Liver (tissue), 9 donors: ENCODE measurements around the gene NPPA. TPM values are rescaled to one million over a fixed set of nuclear protein-coding genes. Genes with fewer than 3 reads are reported as not detected.

Experiments used
- DNase-seq: peaks from one replicate; pipeline ENCODE4 v3.0.0-alpha.2; 2017; ENCODE audit warnings: low spot score
- H3K27ac ChIP-seq, 2 donors: one replicate each; pipeline ENCODE4 v1.7.0; 2013; ENCODE audit warnings: inconsistent platforms in 2 of 2, low read length in 2 of 2, control low read depth in 1 of 2, low read depth in 1 of 2, mild to moderate bottlenecking in 1 of 2
- H3K27me3 ChIP-seq, 4 donors: one replicate each; pipeline versions ENCODE4 v1.6.1 to v1.7.0; 2013; ENCODE audit warnings: low read length in 3 of 4, inconsistent platforms in 1 of 4, mild to moderate bottlenecking in 1 of 4, moderate library complexity in 1 of 4; ENCODE audit not compliant: control insufficient read depth in 4 of 4, insufficient read depth in 4 of 4
- H3K36me3 ChIP-seq, 4 donors: one replicate each; pipeline versions ENCODE4 v1.6.1 to v1.7.0; 2013; ENCODE audit warnings: low read length in 3 of 4, mild to moderate bottlenecking in 3 of 4, low read depth in 1 of 4, moderate library complexity in 1 of 4; ENCODE audit not compliant: control insufficient read depth in 4 of 4, insufficient read depth in 3 of 4
- H3K4me1 ChIP-seq, 4 donors: one replicate each; pipeline versions ENCODE4 v1.6.1 to v1.7.0; 2013; ENCODE audit warnings: low read length in 3 of 4, mild to moderate bottlenecking in 3 of 4, moderate library complexity in 1 of 4; ENCODE audit not compliant: control insufficient read depth in 4 of 4, insufficient read depth in 4 of 4
- H3K4me3 ChIP-seq, 3 donors: one replicate each; pipeline versions ENCODE4 v1.6.1 to v1.7.0; 2013; ENCODE audit warnings: low read length in 3 of 3, control low read depth in 1 of 3, low read depth in 1 of 3, mild to moderate bottlenecking in 1 of 3
- H3K9ac ChIP-seq, 2 donors: one replicate each; pipeline ENCODE4 v1.7.0; 2013; ENCODE audit warnings: low read length in 2 of 2, mild to moderate bottlenecking in 2 of 2, moderate library complexity in 2 of 2, control low read depth in 1 of 2, low read depth in 1 of 2
- H3K9me3 ChIP-seq, 4 donors: one replicate each; pipeline versions ENCODE4 v1.6.1 to v1.7.0; 2013; ENCODE audit warnings: low read length in 3 of 4; ENCODE audit not compliant: control insufficient read depth in 4 of 4
- CTCF ChIP-seq: fragments of 150-350 bp; IDR thresholded peaks from 2 replicates; pipeline ENCODE4 v1.5.1; 2017; ENCODE audit warnings: improper control_type of control experiment, low read depth, low read length; ENCODE audit not compliant: missing input control
- EGR1 ChIP-seq, 2 donors: IDR thresholded peaks; 2 replicates each; pipeline ENCODE4 v1.6.1; 2016 to 2018; ENCODE audit warnings: antibody characterized with exemption in 2 of 2, low read depth in 2 of 2
- FOXA1 ChIP-seq: IDR thresholded peaks from 2 replicates; pipeline ENCODE4 v1.6.1; 2016; ENCODE audit warnings: antibody characterized with exemption
- FOXA2 ChIP-seq: IDR thresholded peaks from 2 replicates; pipeline ENCODE4 v1.6.1; 2016; ENCODE audit warnings: antibody characterized with exemption
- GABPA ChIP-seq, 2 donors: IDR thresholded peaks in 1 of 2; conservative IDR thresholded peaks in 1 of 2; 2 replicates each; pipeline ENCODE4 v1.6.1; 2016; ENCODE audit warnings: antibody characterized with exemption in 2 of 2, mild to moderate bottlenecking in 1 of 2, moderate library complexity in 1 of 2
- HNF4A ChIP-seq, 2 donors: conservative IDR thresholded peaks; 2 replicates each; pipeline ENCODE4 v1.6.1; 2016; ENCODE audit warnings: antibody characterized with exemption in 2 of 2, mild to moderate bottlenecking in 2 of 2
- HNF4G ChIP-seq: IDR thresholded peaks from 2 replicates; pipeline ENCODE4 v1.6.1; 2016; ENCODE audit warnings: antibody characterized with exemption
- JUND ChIP-seq, 2 donors: IDR thresholded peaks; 2 replicates each; pipeline ENCODE4 v1.6.1; 2016; ENCODE audit warnings: antibody characterized with exemption in 2 of 2
- NR2F2 ChIP-seq: IDR thresholded peaks from 2 replicates; pipeline ENCODE4 v1.6.1; 2016; ENCODE audit warnings: antibody characterized with exemption
- RAD21 ChIP-seq, 2 donors: IDR thresholded peaks; 2 replicates each; pipeline ENCODE4 v1.6.1; 2016; ENCODE audit warnings: antibody characterized with exemption in 2 of 2, mild to moderate bottlenecking in 2 of 2
- RXRA ChIP-seq, 2 donors: IDR thresholded peaks; 2 replicates each; pipeline ENCODE4 v1.6.1; 2017 to 2018; ENCODE audit warnings: antibody characterized with exemption in 2 of 2, mild to moderate bottlenecking in 1 of 2
- SP1 ChIP-seq: IDR thresholded peaks from 2 replicates; pipeline ENCODE4 v1.6.1; 2018; ENCODE audit warnings: antibody characterized with exemption, mild to moderate bottlenecking
- YY1 ChIP-seq: IDR thresholded peaks from 2 replicates; pipeline ENCODE4 v1.6.1; 2016; ENCODE audit warnings: antibody characterized with exemption, mild to moderate bottlenecking
- ZBTB33 ChIP-seq: IDR thresholded peaks from 2 replicates; pipeline ENCODE4 v1.6.1; 2016; ENCODE audit warnings: antibody characterized with exemption
- WGBS: extraction: QIAGEN DNeasy Blood & Tissue Kit; methylation state at CpG from one replicate; pipeline ENCODE4 v1.1.7; 2013; 5-methylcytosine and 5-hydroxymethylcytosine counted together
- polyA plus RNA-seq, 2 donors: library from polyadenylated mRNA; stranded (reverse) in 1 of 2; unstranded in 1 of 2; fragments of 200-250 nt in 1 of 2; fragments of >200 nt in 1 of 2; fragmentation: Nextera tagmentation in 1 of 2; extraction: Ambion mirVana in 1 of 2; gene quantifications; one replicate each; pipeline versions ENCODE4 v1.2.1 to v1.2.3, GENCODE V29; 2013 to 2015
- total RNA-seq, 2 donors: library from RNA; depleted of rRNA; stranded (reverse); fragments of >200 nt; gene quantifications; one replicate each; pipeline ENCODE4 v1.2.3, GENCODE V29; 2014
- TF ChIP-seq, protein P1 (sequence below): IDR thresholded peaks from 2 replicates; pipeline ENCODE4 v1.6.1; 2016; ENCODE audit warnings: antibody characterized with exemption, mild to moderate bottlenecking
- TF ChIP-seq, protein P2 (sequence below): IDR thresholded peaks from 2 replicates; pipeline ENCODE4 v1.6.1; 2016; ENCODE audit warnings: antibody characterized with exemption
- donor health status: healthy.
- donor health status: healthy.
- donor health status: healthy.
- donor health status: healthy.
- donor health status: healthy.

NPPA gene
- total and polyA plus RNA-seq, 4 donors, result 0.12 TPM; not detected in 3

DNA sequence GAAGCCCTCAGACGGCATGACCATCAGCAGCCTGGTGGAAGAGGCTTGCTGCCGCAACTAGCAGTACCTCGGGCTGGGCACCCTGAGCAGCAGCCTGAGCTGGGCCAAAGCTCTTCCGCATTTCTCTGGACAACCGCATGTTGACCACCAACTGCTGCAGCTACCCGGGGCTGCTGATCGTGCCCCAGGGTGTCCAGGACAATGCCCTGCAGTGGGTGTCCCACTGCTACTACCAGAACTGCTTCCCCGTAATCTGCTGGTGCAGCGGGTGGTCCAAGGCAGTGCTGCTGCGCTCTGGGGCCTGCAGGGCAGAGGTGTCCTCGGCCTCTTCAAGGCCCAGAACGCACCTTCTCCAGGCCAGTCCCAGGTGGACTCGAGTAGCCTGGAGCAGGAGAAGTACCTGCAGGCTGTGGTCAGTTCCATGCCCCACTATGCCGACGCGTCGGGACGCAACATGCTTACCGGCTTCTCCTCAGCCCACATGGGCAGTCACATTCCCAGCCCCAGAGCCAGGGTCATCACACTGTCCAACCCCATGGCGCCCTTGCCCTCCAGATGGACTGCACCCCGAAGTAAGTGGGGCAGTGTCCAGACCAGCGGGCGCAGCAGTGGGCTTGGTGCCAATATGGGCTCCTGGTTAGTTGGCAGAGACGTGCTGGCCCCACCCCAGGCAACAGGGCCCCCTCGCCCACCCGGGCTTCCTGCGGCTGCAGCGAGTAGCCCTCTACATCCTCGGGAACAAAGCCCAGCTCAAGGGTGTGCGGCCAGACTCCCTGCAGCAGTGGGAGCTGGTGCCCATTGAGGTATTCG, 30.7 kb upstream of the NPPA start (continued):
- TF ChIP-seq, protein P1, sequence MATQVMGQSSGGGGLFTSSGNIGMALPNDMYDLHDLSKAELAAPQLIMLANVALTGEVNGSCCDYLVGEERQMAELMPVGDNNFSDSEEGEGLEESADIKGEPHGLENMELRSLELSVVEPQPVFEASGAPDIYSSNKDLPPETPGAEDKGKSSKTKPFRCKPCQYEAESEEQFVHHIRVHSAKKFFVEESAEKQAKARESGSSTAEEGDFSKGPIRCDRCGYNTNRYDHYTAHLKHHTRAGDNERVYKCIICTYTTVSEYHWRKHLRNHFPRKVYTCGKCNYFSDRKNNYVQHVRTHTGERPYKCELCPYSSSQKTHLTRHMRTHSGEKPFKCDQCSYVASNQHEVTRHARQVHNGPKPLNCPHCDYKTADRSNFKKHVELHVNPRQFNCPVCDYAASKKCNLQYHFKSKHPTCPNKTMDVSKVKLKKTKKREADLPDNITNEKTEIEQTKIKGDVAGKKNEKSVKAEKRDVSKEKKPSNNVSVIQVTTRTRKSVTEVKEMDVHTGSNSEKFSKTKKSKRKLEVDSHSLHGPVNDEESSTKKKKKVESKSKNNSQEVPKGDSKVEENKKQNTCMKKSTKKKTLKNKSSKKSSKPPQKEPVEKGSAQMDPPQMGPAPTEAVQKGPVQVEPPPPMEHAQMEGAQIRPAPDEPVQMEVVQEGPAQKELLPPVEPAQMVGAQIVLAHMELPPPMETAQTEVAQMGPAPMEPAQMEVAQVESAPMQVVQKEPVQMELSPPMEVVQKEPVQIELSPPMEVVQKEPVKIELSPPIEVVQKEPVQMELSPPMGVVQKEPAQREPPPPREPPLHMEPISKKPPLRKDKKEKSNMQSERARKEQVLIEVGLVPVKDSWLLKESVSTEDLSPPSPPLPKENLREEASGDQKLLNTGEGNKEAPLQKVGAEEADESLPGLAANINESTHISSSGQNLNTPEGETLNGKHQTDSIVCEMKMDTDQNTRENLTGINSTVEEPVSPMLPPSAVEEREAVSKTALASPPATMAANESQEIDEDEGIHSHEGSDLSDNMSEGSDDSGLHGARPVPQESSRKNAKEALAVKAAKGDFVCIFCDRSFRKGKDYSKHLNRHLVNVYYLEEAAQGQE, result no peak
- TF ChIP-seq HNF4G (no peak), FOXA2 (no peak), HNF4A (conservative IDR thresholded peaks at IDR 0.05) (no peak), SP1 (no peak), GABPA (IDR thresholded peaks at IDR 0.05 in 1 of 2, conservative IDR thresholded peaks at IDR 0.05 in 1 of 2) (no peak), FOXA1 (no peak)

- H3K36me3 ChIP-seq, result no peaks in the 10 kb centered on the region
- peaks cover 0 to 3% (median 0%) of the 10 kb centered on the region in 4 donors for H3K4me1 ChIP-seq
- TF ChIP-seq HNF4G, result no peak
- TF ChIP-seq YY1, result no peak
- TF ChIP-seq, protein P1, result no peak
- no peak for TF ChIP-seq ZBTB33
- TF ChIP-seq GABPA (IDR thresholded peaks at IDR 0.05 in 1 of 2, conservative IDR thresholded peaks at IDR 0.05 in 1 of 2), result no peak
- TF ChIP-seq, protein P2, sequence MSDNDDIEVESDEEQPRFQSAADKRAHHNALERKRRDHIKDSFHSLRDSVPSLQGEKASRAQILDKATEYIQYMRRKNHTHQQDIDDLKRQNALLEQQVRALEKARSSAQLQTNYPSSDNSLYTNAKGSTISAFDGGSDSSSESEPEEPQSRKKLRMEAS, result no peak
- no peak for TF ChIP-seq RAD21 (IDR thresholded peaks at IDR 0.05)
- no peak for TF ChIP-seq RXRA (IDR thresholded peaks at IDR 0.05)
- TF ChIP-seq EGR1 (IDR thresholded peaks at IDR 0.05; ENCODE audit: low read depth in 2 of 2), result no peak
- no peak for TF ChIP-seq JUND (IDR thresholded peaks at IDR 0.05)
- TF ChIP-seq FOXA2, result no peak
- no peak for TF ChIP-seq NR2F2
- no peak for TF ChIP-seq CTCF
- TF ChIP-seq HNF4A (conservative IDR thresholded peaks at IDR 0.05), result no peak
- WGBS, result 83% methylated on average over 6 of the region's 6 CpGs
- H3K9me3 ChIP-seq, result no peaks in the 10 kb centered on the region
- no peak overlapping the region for H3K4me3 ChIP-seq
- no peaks in the 10 kb centered on the region for H3K27me3 ChIP-seq
- no peak overlapping the region for H3K27ac ChIP-seq
- DNase-seq, result no peak
- no peak overlapping the region for H3K9ac ChIP-seq
These were observed 29.5 kb upstream of the NPPA start for GRCh38 chr1:11877074-11877473.
